Astrocyte (in vitro differentiated cells and primary cell): ENCODE data around the gene RBMXL2.

ENCODE experiments used
- CTCF ChIP-seq: IDR thresholded peaks from 2 replicates; pipeline ENCODE4 v1.5.1; 2011; ENCODE audit warnings: low read depth, mild to moderate bottlenecking, inconsistent platforms, low read length, moderate library complexity; ENCODE audit not compliant: insufficient read depth
- EZH2 ChIP-seq: IDR thresholded peaks from 2 replicates; pipeline ENCODE4 v1.6.1; 2012; ENCODE audit warnings: mild to moderate bottlenecking, low read length, inconsistent platforms; ENCODE audit not compliant: insufficient read depth

DNA sequence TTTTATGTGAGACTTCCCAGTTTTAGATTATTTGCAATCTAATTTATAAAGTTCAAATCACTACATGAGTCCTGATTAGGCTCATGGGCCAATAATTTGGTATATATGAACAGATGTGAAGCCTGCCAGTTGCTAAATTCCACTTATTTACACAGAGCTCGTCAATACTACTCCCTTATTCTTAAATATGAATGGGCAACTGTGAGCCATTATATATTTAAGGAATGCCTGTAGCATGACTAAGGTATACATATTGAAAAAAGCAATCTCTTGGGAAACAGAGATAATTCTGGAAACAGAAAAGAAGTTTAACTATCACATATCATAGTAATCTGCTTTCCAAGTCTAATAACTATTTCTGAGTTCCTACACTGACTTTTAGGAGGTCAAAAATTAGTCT is 27.0 kb downstream of the RBMXL2 start:
- no peak for TF ChIP-seq CTCF
- TF ChIP-seq EZH2 = no peak
